Stimulated activated CD8-positive, alpha-beta memory T cell treated with anti-CD3 and anti-CD28 coated beads, Interleukin-7, amount 100 ng/mL, for 48 hours (primary cell): ENCODE data around the gene NRXN3.

ENCODE experiments used
- DNase-seq, 2 donors: peaks; one replicate each; pipeline ENCODE4 v3.0.0-alpha.2; 2020; ENCODE audit warnings: low read depth in 1 of 2; ENCODE audit errors: extremely low read depth in 1 of 2

NRXN3 gene

DNA sequence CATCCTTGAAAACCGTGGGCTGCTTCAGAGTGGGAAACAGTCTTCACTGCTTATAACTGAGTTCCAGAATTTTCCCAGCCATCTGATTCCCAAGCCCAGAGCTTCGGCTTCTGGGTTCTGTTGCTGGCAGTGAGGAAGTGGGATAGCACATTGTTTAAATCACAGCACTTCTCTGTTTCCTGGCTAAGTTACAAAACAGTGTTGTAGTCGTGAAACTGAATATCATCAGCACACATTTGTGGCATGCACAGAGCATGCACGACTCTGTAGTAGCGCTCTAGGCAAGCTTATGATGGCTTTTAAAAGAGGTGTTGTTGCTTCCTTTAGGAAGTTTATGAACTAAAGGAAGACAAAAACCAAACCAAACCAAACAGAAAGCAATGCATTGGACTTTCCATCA lies 1005.5 kb downstream of the NRXN3 start:
- DNase-seq: no peak

DNA sequence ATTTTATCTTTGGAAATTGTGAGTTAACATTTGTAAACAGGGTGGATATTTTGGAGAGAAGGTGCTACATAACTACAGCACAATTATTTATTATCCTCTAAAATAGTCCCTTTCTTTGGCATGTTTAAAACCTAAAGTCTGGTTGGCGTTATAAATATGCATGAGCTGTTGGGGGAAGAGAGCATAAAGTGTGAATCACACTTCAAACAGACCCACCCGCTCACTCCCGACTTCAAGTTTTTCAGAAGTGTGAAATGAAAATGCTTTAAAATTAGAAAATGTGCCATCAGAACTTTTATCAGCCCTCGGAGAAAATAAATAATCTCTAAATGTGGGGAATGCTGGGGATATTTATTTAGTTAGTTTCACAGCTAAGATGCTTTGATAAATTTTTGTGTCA lies 1006.9 kb downstream of the NRXN3 start:
- no peak for DNase-seq

DNA sequence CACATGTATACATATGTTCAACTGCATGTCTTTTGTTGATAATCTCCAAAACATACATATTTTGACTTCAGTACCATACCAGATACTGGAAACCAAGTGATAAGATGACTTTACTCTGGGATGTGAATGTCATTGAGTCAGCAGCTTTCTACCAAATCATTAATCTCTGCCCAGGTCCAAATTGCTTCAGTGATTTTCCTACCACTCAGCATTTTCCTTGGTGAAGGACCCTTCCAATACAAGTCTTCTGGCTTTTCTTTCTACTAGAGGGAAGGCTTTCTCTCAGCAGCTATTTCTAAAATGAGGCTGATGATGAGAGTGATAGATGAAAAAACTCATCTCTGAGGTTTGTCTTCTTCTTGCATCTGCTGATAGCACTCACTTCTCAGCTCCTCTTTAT lies 1008.5 kb downstream of the NRXN3 start:
- DNase-seq: no peak

DNA sequence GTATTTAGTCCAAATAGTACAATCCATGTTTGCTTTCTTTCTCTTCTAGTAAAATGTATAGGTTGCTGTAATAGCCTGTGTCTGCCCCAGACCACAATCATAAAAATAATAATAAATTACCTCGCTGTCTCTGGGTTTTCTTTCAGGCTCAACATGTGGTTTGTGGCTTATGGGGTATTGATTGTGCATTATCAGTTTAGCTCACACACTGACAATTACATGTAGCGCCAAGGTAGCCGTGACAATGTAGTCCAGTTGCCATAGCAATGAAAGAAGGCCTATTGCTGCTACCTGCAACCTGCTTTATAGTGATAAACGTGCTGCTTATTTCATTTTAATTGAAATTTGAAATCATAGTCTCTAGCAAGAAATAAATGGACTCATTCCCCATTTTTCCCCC lies 1009.8 kb downstream of the NRXN3 start:
- no peak for DNase-seq

DNA sequence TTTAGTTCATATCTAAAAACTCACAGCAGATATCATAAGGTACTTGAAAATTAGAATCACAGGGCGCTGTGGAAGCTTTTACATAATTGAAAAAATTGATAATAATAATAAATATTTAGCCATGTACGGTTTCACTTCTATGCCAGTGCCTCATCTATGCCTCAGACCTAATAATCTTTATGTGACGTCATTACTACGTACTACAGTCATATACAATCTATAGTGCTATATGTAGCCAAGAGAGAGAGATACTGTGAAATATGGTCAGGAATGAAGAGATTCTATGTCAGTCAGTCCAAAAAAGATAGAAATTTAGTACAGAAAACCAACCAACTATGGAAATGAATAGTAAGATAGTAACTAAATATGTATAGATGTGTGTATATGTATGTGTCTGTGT lies 1010.5 kb downstream of the NRXN3 start:
- no peak for DNase-seq

DNA sequence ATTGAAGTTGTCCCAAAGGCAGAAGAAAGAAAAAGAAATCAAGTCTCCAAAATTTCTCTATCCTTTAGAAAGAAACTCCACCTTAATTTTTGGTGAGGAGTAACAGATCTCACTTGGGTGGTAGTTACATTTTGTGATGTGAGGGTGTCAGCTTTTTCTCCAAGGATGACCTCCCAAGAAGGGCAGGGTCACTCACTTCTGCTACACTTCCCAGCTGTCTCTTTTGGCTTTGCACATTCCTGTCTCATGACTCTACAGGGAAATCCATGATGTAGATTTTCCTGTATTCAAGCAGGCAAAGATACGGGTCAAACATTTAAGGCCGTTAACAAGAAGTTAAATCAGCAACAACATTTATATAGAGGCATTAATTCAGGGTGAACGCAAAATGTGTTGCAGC lies 1016.4 kb downstream of the NRXN3 start:
- no peak for DNase-seq

DNA sequence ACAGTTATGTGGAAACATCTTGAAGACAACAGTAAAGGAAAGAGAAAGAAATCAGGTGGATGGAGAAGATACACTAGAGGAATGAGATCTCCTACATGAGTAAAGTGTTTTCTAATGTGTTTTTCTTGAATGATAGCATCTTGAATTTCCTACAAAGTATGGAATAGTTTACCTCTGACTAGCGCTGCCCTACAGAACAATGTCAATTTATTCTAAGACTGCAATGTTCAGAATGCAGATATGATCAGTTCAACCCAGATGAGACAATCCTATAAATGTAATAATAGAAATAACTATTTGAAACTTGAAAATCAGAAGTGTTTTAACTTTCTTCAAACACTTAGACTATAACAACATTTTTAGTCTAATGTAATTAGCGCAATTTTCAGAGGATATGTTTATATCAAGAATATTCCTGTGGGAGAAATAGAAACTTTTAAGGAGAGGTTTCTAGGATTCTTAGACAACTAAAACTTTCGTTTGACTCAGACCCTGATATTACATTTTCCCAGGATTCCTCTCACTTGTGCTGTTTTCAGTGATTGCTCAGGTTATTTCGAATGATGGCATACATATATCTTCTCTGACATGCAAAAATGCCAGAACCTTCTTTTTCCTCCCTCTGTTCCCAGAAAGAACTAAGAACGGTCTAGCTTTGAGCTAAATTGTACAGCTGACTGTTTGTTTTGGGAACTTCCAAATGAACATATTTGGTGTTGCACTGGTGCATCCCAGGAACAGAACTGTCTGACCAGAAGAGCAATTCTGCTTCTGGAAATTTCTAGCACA lies 1023.7 kb downstream of the NRXN3 start:
- DNase-seq: no peak

GRCh38 chr14:79196216-79196615 lies 1026.0 kb downstream of the NRXN3 start:
- DNase-seq: no peak

DNA sequence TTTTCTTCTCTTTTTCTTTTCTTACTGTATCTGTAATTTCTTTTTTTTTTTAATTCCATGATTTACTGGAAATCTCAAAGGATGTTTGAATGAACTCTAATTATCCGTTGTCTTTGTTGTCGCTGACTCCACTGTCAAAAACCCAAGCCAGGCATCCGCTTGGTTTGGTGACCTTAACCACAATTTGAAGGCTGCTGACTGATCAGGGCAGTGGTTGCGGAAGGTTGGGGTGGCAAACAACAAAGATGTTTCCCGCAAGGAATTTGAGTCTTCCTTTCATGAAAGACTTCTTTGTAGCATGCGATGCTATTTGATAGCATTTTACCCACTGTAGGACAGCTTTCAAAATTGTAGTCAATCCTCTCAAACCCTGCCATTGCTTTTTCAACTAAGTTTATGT lies 1027.3 kb downstream of the NRXN3 start:
- no peak for DNase-seq

DNA sequence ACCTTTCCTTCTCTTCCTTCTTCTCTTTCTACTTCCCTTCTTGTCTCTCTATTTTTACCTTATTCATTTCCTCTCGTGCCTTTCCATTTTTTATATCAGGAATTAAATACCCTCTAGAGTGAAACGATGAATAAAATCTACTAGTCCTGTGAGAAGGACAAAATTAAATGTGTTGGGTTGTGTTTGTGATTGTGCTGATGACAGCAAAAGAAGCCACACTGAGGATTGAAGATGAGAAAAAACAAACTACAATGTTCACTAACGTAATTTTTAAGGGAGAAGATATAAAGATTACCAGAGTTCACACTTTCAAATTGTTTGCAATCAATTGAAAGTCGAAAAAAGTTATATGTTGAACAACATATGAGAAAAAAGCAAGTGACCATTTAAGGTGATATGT lies 1029.0 kb downstream of the NRXN3 start:
- DNase-seq: no peak

- no peak for DNase-seq
Observed at GRCh38 chr14:79201564-79202207, 1031.5 kb downstream of the NRXN3 start.

GRCh38 chr14:79204591-79204990 lies 1034.4 kb downstream of the NRXN3 start:
- DNase-seq: no peak

DNA sequence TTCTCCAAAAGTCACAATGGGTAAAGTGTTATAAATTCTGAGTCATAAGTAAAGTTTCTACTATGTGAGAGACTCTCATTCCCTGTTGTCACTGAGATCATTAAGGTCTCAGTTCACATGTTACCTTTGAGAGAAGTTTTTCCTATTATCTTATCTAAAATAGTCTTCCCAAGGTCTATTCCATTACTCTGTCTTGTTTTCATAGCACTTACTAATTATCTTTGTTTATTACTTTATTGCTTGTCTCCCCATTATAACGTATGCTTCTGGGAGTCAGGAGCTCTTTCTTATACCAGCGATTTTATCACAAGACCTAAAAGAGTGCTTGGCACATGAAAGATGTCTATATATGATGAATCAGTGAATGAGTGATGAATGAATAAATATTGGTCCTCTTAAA lies 1039.2 kb downstream of the NRXN3 start:
- DNase-seq: no peak

- DNase-seq: no peak
Observed at GRCh38 chr14:79225815-79226214, 1055.6 kb downstream of the NRXN3 start.

GRCh38 chr14:79229383-79229909 lies 1059.3 kb downstream of the NRXN3 start:
- DNase-seq: no peak

- DNase-seq: no peak
Observed at GRCh38 chr14:79242666-79243065, 1072.5 kb downstream of the NRXN3 start.

GRCh38 chr14:79246173-79246572 lies 1076.0 kb downstream of the NRXN3 start:
- DNase-seq: no peak

GRCh38 chr14:79248126-79248525 lies 1078.0 kb downstream of the NRXN3 start:
- no peak for DNase-seq

- no peak for DNase-seq
Observed at GRCh38 chr14:79248771-79249170, 1078.6 kb downstream of the NRXN3 start.

DNA sequence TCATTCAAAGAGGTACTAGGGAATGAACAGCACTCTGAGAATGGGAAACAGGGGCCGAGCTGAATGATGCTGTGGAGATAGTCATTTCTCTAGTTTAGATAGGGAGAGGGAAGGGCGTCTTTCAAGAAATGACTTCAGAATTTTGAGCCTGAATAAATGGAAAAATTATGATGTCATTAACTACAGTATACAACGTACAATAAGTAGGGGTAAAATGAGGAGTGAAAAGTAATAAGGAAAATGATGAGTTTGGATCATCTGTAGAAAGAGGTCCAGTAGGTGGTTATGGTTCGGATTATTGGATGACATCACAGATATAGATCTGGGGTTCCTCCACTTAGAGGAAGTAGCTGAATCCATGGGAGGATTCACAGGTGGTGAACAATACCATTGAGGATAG lies 1081.1 kb downstream of the NRXN3 start:
- no peak for DNase-seq

DNA sequence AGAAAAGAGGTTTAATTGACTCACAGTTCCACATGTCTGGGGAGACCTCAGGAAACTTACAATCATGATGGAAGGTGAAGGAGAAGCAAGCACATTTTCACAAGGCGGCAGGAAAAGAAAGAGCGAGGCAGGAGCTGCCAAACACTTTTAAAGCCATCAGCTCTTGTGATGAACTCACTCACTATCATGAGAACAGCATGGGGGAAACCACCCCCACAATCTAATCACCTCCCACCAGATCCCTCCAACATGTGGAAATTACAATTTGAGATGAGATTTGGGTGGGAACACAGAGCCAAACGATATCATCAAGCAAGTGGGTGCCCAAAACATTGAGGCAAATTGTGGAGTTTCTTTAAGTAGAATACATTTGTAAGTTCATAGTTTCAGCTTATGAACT lies 1083.4 kb downstream of the NRXN3 start:
- no peak for DNase-seq

DNA sequence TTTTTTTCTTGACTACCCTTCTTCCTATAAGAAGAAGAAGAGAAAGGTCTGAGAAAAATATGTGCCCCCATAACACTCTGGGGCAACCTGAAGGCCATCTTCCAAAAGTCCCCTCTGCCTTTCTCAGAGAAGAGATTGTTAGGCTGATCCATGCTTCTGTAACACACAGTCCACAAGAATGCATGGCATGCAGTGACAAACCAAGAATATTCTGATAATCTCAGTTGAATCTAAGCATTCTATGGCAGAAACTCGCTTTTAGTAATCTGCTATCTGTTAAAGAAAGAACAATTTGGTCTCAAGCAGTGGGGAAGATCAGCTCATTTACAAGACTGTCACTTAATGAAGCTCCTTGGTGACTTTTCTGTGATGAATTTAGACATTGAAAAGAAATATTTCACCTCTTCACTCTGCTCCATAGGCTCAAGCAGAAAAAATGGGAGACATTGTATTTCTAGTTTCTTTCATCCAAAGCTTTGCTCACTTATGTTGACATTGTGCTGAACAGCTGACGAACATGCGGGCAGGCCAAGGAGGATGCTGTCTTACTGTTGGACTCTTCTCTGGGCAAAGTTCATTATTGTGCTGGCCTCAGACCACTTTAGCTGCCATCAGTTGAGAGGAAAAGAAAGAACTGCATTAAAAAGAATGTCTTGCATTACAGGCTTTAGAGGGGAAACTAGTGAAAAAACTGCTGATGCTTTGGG lies 1084.0 kb downstream of the NRXN3 start:
- no peak for DNase-seq
